Measurements from ENCODE around the gene ANKRD9.

ANKRD9 gene

DNA sequence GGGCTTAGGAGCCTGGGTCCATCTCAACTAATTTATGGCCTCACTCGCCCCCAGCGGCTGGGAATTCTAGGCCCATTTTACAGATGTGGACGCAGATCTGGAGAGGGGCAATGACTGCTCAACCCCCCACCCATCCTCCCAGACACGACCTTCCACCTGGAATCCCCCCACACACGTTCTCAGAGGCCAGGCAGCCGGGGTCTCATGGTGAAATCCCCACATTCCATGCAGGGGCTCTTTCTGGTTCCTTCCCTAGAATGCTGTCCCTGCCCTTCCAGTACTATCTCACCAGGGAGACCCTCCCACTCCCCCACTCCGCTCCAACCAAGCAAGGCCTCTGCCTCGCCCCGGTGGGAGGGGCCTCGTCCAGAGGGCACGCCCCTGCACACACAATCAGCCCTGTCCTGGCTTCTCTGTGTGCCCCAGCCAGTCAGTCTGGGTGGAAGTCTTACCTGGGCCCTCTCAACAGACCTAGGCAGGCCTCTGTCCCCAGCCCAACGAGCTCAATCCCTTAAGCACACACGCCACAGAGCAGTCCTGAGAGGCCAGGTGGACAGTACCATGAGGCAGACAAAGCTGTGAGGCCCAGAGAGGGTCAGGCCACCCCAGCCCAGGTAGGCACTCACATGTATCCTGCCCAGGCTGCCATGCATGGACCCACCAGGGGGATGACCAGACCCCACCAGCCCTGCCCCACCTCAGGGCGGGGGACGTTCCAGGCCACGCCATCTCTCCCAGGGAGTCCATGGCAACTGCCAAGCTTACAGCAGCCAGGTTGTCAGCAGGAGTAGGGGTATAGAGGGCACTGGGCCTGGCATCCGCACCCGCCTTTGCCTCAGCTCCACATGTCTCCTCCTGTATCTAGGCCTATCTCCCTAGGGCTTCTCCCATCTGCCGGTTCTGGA is 1.3 kb upstream of the ANKRD9 start:
- H3K4me1 ChIP-seq (ENCODE audit: control insufficient read depth in 2 of 2, insufficient read depth in 1 of 2, low read depth in 1 of 2, low read length in 2 of 2) = peaks cover 13 to 21% of the 10 kb centered on the region in 2 donors
- peak overlapping the region; percentile 80 to 91 for H3K4me3 ChIP-seq (ENCODE audit: low read length in 2 of 2)
- H3K9ac ChIP-seq (ENCODE audit: low read depth, low read length, poor library complexity) = peak overlapping the region; percentile 85
- peak overlapping the region; percentile 87 for H3K4me2 ChIP-seq (ENCODE audit: insufficient read depth, low read length, poor library complexity, severe bottlenecking)
- H2AK5ac ChIP-seq (ENCODE audit: low read depth, low read length) = peak overlapping the region; percentile 99
- peaks cover 11% of the 10 kb centered on the region for H3K79me1 ChIP-seq (ENCODE audit: low read depth, low read length)
- H2BK120ac ChIP-seq (ENCODE audit: low read depth, low read length) = no peak overlapping the region
- H3K27me3 ChIP-seq (ENCODE audit: control insufficient read depth in 3 of 3, insufficient read depth in 3 of 3, low read depth in 1 of 3, low read length in 3 of 3) = no peaks in the 10 kb centered on the region
- H2BK12ac ChIP-seq (ENCODE audit: low read length) = peak overlapping the region; percentile 100
- peak overlapping the region; percentile 45 for H3K23ac ChIP-seq (ENCODE audit: low read depth, low read length, poor library complexity)
- H3K36me3 ChIP-seq (replicated peaks in 1 of 2; ENCODE audit: control insufficient read depth in 2 of 2, insufficient read depth in 2 of 2, low read length in 2 of 2) = peaks cover 15 to 16% of the 10 kb centered on the region in 2 donors
- H3K27ac ChIP-seq (replicated peaks; ENCODE audit: low read length) = peak overlapping the region; percentile 43
- peak overlapping the region; percentile 16 for H4K91ac ChIP-seq (ENCODE audit: low read depth, low read length, poor library complexity)
- H2BK5ac ChIP-seq (ENCODE audit: low read length) = peak overlapping the region; percentile 94
- peak overlapping the region; percentile 42 for H3K14ac ChIP-seq (ENCODE audit: low read length)
- peak overlapping the region; percentile 98 for H2BK15ac ChIP-seq (ENCODE audit: low read length)
- no CpG with 5 or more reads among the region's 19 CpGs for WGBS, 2 donors (ENCODE audit: extremely low coverage in 2 of 2, insufficient read length in 2 of 2, insufficient replicate concordance in 1 of 2)
- DNase-seq (ENCODE audit: low spot score) = peak; percentile 70
- peak overlapping the region; percentile 88 for H4K8ac ChIP-seq (ENCODE audit: low read depth, low read length)
- no peaks in the 10 kb centered on the region for H3K9me3 ChIP-seq (replicated peaks in 1 of 2; ENCODE audit: control insufficient read depth in 2 of 2, insufficient read depth in 1 of 2, low read depth in 1 of 2, low read length in 2 of 2)
- peak overlapping the region; percentile 13 for H3K4ac ChIP-seq (ENCODE audit: low read length)
- H2AFZ ChIP-seq (ENCODE audit: low read length) = peak overlapping the region; percentile 98
- H3K18ac ChIP-seq (ENCODE audit: low read length) = peak overlapping the region; percentile 93

DNA sequence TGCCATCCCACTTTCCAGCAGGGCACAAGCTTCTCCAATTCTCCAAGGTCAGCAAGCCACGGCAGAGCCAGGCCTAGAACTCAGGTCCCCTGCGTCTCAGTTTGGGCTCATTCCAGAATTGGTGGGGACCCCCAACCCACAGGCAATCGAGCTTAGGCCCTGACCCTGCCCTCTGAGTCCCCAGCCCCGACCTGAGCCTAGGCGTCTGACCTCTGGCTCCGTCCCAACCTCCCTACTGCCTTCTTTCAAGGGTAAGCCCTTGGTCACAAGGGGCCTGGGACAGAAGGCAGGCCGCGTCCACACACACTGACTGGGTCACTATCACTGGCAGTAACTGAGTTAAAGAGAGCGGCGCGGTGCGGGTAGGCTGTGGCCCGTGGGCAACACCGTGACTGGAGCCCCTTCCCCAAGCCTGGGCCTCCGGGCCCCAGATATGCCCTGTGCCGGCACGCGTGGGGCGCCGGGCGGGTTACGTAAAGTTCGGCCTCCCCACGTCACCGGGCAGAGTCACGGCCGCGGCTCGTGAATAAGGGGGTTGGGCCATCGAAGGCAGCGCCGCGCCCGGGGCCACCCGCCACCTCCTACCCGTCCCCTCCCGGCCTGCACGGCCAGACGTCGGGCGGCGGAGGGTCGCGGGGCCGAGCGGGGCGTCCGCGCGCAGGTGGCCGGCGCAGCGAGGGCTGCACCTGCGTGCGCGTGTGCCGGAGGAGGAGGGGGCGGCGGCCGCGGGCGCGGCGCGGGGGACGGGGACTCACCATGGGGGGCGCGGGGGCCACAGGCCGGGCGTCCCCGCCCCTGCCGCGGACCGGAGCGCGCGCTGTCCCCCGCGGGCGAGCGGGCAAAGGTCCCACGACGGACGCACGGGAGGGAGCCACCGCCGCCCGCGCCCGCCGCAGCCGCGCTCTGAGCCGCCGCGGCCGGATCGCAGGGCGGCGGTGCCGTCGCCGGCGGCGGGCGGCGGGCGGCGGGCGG is 516 bp downstream of the ANKRD9 start:
- peak overlapping the region; percentile 41 for H2BK12ac ChIP-seq (ENCODE audit: low read length)
- H3K79me1 ChIP-seq (ENCODE audit: low read depth, low read length) = peaks cover 11% of the 10 kb centered on the region
- peak overlapping the region; percentile 82 for H3K14ac ChIP-seq (ENCODE audit: low read length)
- peak overlapping the region; percentile 95 for H3K18ac ChIP-seq (ENCODE audit: low read length)
- H3K4ac ChIP-seq (ENCODE audit: low read length) = peak overlapping the region; percentile 97
- H2AK5ac ChIP-seq (ENCODE audit: low read depth, low read length) = peak overlapping the region; percentile 99
- H3K4me3 ChIP-seq (ENCODE audit: low read length in 2 of 2) = peak overlapping the region; percentile 80 to 91
- peak overlapping the region; percentile 91 for H3K23ac ChIP-seq (ENCODE audit: low read depth, low read length, poor library complexity)
- H4K91ac ChIP-seq (ENCODE audit: low read depth, low read length, poor library complexity) = no peak overlapping the region
- no peak for DNase-seq (ENCODE audit: low spot score)
- WGBS, 2 donors (ENCODE audit: extremely low coverage in 2 of 2, insufficient read length in 2 of 2, insufficient replicate concordance in 1 of 2) = no CpG with 5 or more reads among the region's 110 CpGs
- no peak overlapping the region for H3K27ac ChIP-seq (replicated peaks; ENCODE audit: low read length)
- no peaks in the 10 kb centered on the region for H3K27me3 ChIP-seq (ENCODE audit: control insufficient read depth in 3 of 3, insufficient read depth in 3 of 3, low read depth in 1 of 3, low read length in 3 of 3)
- peak overlapping the region; percentile 93 for H3K4me2 ChIP-seq (ENCODE audit: insufficient read depth, low read length, poor library complexity, severe bottlenecking)
- H3K9me3 ChIP-seq (replicated peaks in 1 of 2; ENCODE audit: control insufficient read depth in 2 of 2, insufficient read depth in 1 of 2, low read depth in 1 of 2, low read length in 2 of 2) = no peaks in the 10 kb centered on the region
- H3K36me3 ChIP-seq (replicated peaks in 1 of 2; ENCODE audit: control insufficient read depth in 2 of 2, insufficient read depth in 2 of 2, low read length in 2 of 2) = peaks cover 18 to 23% of the 10 kb centered on the region in 2 donors
- no peak overlapping the region for H4K8ac ChIP-seq (ENCODE audit: low read depth, low read length)
- peaks cover 13 to 21% of the 10 kb centered on the region in 2 donors for H3K4me1 ChIP-seq (ENCODE audit: control insufficient read depth in 2 of 2, insufficient read depth in 1 of 2, low read depth in 1 of 2, low read length in 2 of 2)
- H2BK5ac ChIP-seq (ENCODE audit: low read length) = peak overlapping the region; percentile 90
- H2AFZ ChIP-seq (ENCODE audit: low read length) = peak overlapping the region; percentile 75
- peak overlapping the region; percentile 97 for H3K9ac ChIP-seq (ENCODE audit: low read depth, low read length, poor library complexity)
- H2BK15ac ChIP-seq (ENCODE audit: low read length) = peak overlapping the region; percentile 75
- H2BK120ac ChIP-seq (ENCODE audit: low read depth, low read length) = no peak overlapping the region

DNA sequence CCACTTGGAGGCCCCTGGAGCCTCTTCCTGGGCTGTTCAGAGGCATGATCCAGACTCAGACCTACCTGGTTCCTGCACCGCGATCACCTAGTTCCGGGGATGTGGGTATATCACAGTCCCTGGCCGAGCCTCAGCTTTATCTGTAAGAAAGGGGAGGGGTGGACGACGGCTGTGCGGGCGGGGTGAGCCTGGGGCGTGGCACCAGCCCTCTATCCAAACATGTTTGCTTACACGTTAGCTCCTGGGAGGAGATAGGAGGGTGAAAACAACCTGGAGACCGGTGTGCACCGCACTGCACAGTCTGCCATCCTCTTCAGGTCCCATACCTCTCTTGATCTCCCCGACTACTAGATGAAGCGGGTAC is 1.2 kb downstream of the ANKRD9 start:
- WGBS, 2 donors (ENCODE audit: extremely low coverage in 2 of 2, insufficient read length in 2 of 2, insufficient replicate concordance in 1 of 2) = no CpG with 5 or more reads among the region's 14 CpGs
- Histone ChIP-seq H2BK12ac (ENCODE audit: low read length) (no peak overlapping the region), H3K36me3 (replicated peaks in 1 of 2; ENCODE audit: control insufficient read depth in 2 of 2, insufficient read depth in 2 of 2, low read length in 2 of 2) (peaks cover 19 to 23% of the 10 kb centered on the region in 2 donors), H3K79me1 (ENCODE audit: low read depth, low read length) (peaks cover 11% of the 10 kb centered on the region), H3K27ac (replicated peaks; ENCODE audit: low read length) (no peak overlapping the region), H2AK5ac (ENCODE audit: low read depth, low read length) (no peak overlapping the region), H3K27me3 (ENCODE audit: control insufficient read depth in 3 of 3, insufficient read depth in 3 of 3, low read depth in 1 of 3, low read length in 3 of 3) (no peaks in the 10 kb centered on the region), H3K4me2 (ENCODE audit: insufficient read depth, low read length, poor library complexity, severe bottlenecking) (peak overlapping the region; percentile 93), H3K14ac (ENCODE audit: low read length) (no peak overlapping the region), H2AFZ (ENCODE audit: low read length) (no peak overlapping the region), H3K4me1 (ENCODE audit: control insufficient read depth in 2 of 2, insufficient read depth in 1 of 2, low read depth in 1 of 2, low read length in 2 of 2) (peaks cover 13 to 21% of the 10 kb centered on the region in 2 donors), H4K91ac (ENCODE audit: low read depth, low read length, poor library complexity) (no peak overlapping the region), H4K8ac (ENCODE audit: low read depth, low read length) (no peak overlapping the region), H3K18ac (ENCODE audit: low read length) (no peak overlapping the region), H3K9ac (ENCODE audit: low read depth, low read length, poor library complexity) (peak overlapping the region; percentile 97), H3K9me3 (replicated peaks in 1 of 2; ENCODE audit: control insufficient read depth in 2 of 2, insufficient read depth in 1 of 2, low read depth in 1 of 2, low read length in 2 of 2) (no peaks in the 10 kb centered on the region), H2BK5ac (ENCODE audit: low read length) (no peak overlapping the region), H3K4me3 (ENCODE audit: low read length in 2 of 2) (peak overlapping the region; percentile 80 to 91), H3K4ac (ENCODE audit: low read length) (no peak overlapping the region), H3K23ac (ENCODE audit: low read depth, low read length, poor library complexity) (peak overlapping the region; percentile 2), H2BK15ac (ENCODE audit: low read length) (no peak overlapping the region), H2BK120ac (ENCODE audit: low read depth, low read length) (no peak overlapping the region)
- no peak for DNase-seq (ENCODE audit: low spot score)
